Fibroblast of peridontal ligament (primary cell): Measurements from ENCODE around the gene SYT11.
A peak's percentile ranks its signal among the peaks of the same experiment; 100 is the strongest.
"Not testable (repeated sequence)": the region's sequence is repeated elsewhere in the genome, so short reads cannot be mapped to it uniquely, and the experiment has no call there.

ENCODE experiments used
- DNase-seq: peaks from one replicate; pipeline ENCODE4 v3.0.0-alpha.2; 2010; ENCODE audit errors: extremely low read depth

SYT11 gene

GRCh38 chr1:155860970-155861510 is 1.7 kb downstream of the SYT11 start:
- peak; percentile 34 for DNase-seq

GRCh38 chr1:155861896-155862295 is 2.5 kb downstream of the SYT11 start:
- no peak for DNase-seq

GRCh38 chr1:155864393-155864792 is 5.0 kb downstream of the SYT11 start:
- peak; percentile 41 for DNase-seq

DNA sequence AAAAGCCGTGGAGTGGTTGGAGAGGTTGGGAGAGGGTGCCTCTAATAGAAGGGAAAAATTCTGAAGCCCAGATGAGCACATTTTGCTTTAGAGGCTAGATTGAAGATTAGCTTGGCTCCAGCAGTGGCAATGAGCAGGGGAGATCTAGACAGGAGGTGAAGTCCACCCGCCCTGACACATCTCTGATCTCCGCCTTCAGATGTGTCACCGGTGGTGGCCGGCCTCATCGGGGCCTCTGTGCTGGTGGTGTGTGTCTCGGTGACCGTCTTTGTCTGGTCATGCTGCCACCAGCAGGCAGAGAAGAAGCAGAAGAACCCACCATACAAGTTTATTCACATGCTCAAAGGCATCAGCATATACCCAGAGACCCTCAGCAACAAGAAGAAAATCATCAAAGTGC is 8.4 kb downstream of the SYT11 start:
- no peak for DNase-seq

DNA sequence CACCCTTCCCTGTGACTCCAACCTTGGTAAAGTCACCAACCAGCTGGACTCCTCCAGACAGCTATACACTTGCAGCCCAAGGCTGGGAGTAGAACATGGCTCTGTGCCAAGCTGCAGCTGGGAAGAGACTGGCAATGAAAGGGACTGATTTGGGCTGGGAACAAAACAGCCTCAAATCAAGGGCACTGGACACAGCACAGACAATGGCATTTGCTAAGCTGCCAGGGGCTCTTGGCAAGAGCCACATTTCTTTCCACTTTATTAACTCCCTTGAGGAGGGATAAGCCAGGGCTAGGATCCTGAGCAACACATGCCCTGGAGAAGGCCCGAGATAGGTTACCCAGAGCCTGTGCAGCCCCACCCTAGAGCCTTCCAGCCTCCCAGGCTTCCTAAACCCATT is 12.0 kb downstream of the SYT11 start:
- DNase-seq = peak; percentile 58

GRCh38 chr1:155872527-155872926 is 13.2 kb downstream of the SYT11 start:
- no peak for DNase-seq

DNA sequence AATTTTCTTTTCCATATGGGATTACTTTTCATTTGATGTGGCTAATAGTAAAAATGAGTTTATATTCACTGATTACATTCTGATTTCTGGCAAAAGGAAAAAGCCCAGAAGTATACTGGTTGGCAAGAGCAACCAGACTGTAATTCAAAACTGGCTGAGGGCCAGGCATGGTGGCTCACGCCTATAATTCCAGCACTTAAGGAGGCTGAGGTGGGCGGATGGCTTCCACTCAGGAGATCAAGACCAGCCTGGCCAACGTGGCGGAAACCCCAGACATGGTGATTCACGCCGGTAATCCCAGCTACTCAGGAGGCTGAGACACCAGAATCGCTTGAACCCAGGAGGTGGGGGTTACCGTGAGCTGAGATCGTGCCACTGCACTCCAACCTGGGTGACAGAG is 14.5 kb downstream of the SYT11 start:
- DNase-seq = peak; percentile 76

GRCh38 chr1:155877945-155878344 is 18.6 kb downstream of the SYT11 start:
- DNase-seq = no peak

- no peak for DNase-seq
These were observed 20.9 kb downstream of the SYT11 start for GRCh38 chr1:155880251-155880650.

GRCh38 chr1:155880950-155881349 is 21.6 kb downstream of the SYT11 start:
- DNase-seq = no peak

- DNase-seq = no peak
These were observed 22.9 kb downstream of the SYT11 start for GRCh38 chr1:155882235-155882634.

GRCh38 chr1:155882766-155883165 is 23.4 kb downstream of the SYT11 start:
- DNase-seq = no peak

- DNase-seq = no peak
These were observed 24.9 kb downstream of the SYT11 start for GRCh38 chr1:155884031-155884960.

DNA sequence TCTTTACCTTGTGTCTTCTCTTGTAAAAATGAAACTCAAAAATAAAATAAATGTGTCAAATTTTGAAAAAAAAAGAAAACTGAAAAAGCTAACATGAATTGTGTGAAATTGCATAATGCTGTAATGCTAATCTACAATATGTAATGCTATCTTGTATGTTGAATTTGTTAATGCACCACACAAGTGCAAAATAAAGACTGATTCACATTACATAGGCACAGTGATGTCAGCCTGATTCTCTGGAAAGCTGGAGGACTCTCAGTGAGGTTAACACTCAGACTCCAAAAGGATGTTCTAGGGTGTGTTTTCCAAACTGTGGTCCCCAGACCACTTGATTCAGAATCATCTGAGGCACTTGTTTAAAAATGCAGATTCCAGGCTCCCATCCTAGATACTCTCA is 25.6 kb downstream of the SYT11 start:
- no peak for DNase-seq

DNA sequence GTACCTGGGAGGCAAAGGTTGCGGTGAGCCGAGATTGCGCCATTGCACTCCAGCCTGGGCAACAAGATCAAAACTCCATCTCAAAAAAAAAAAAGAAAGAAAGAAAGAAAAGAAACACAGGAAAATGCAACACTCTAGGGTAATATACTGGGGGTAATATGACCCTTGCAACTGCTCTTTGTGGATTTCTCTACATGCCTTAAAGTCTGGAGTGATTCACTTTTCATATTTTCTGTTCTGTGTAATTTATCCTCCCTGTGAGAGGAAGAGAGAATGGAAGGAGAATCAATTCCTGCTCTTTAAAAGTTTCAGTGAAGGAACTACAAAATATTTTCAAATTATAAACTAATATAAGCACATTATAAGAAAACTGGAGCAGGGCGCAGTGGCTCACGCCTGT is 29.1 kb downstream of the SYT11 start:
- peak; percentile 77 for DNase-seq

- peak; percentile 58 for DNase-seq
These were observed 30.2 kb downstream of the SYT11 start for GRCh38 chr1:155889566-155889965.

GRCh38 chr1:155890251-155890650 is 30.9 kb downstream of the SYT11 start:
- no peak for DNase-seq

GRCh38 chr1:155892796-155893195 is 33.4 kb downstream of the SYT11 start:
- peak; percentile 89 for DNase-seq

DNA sequence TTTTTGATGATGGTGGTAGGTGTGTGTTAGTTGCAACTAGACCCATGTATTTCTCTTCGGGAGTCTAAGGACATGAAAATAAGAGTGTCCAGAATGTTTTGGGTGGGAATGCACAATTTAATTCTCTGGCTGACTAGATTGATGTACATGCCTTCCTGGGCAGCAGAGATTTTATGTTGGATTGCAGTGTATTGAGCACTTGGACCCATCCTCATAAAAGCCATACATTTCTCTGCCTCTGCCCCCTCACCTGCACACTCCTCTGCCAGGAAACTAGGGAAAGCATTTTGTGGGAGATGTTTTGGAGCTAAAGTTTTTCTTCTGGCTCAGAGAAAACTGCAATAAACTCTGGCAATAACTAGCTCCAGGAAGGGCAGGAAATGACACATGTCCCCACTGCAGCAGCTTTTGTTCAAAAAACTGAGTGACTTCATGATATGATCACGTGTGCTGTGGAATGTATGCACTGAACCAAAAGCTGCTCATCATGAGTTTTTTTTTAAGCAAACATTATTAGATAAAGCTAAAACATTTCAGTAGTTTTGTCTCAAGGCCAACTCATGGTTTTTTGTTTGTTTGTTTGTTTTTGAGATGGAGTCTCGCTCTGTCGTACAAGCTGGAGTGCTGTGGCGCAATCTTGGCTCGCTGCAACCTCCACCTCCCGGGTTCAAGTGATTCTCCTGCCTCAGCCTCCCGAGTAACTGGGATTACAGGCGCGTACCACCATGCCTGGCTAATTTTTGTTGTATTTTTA is 34.2 kb downstream of the SYT11 start:
- peak; percentile 70 for DNase-seq

GRCh38 chr1:155895617-155896016 is 36.2 kb downstream of the SYT11 start:
- not testable (repeated sequence) for DNase-seq

GRCh38 chr1:155896476-155896875 is 37.1 kb downstream of the SYT11 start:
- DNase-seq = not testable (repeated sequence)

GRCh38 chr1:155897746-155898145 is 38.4 kb downstream of the SYT11 start:
- peak; percentile 49 for DNase-seq

DNA sequence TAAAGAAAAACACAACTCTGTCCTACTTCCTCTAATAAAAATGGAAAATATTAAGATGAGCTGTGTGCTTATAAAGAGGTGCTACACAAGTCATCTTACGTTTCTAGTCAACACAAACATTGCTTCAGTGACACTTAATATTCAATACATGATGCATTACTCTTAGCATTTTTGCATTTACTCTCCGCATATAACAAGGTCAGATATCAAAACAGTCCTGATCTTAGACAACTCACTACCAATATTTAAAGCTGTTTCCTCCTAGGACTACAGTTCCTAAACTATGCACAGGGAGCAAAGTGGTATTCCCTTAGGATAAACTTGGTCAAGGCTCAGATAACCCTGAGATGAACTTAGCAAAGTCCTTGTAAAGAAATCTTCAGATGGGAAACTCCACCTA is 39.5 kb downstream of the SYT11 start:
- DNase-seq = no peak
